A673 (cell line): ENCODE measurements around the gene RPL37. TPM values are rescaled to one million over a fixed set of nuclear protein-coding genes. Genes with fewer than 3 reads are reported as not detected.

Experiments
- BruUV-seq: library from RNA; stranded (reverse); fragments of 400-500 nt; replicated peaks from 2 replicates; lab custom pipeline; 2021; lab: Mats Ljungman, UMichigan
- CTCF ChIA-PET: fragments of 300-600 bp; sonication (Branson Sonifier 250); formaldehyde crosslinking; loops from one replicate; lab custom pipeline; 2022; ENCODE audit warnings: antibody characterized with exemption; lab: Charles Lee
- POLR2A ChIA-PET: fragments of 300-600 bp; sonication (Branson Sonifier 250); formaldehyde crosslinking; loops from one replicate; lab custom pipeline; 2022; ENCODE audit warnings: antibody characterized with exemption; ENCODE audit not compliant: low non-redundant PET; lab: Charles Lee
- DNase-seq: peaks from one replicate; pipeline ENCODE4 v3.0.0-alpha.2; 2015; ENCODE audit warnings: low spot score
- H3K27ac ChIP-seq: fragments of 200-600 bp; sonication (generic); 2 replicates; pipeline ENCODE4 v1.5.1; 2016; ENCODE audit warnings: mixed run types, low read depth, mild to moderate bottlenecking, mixed read lengths, antibody characterized with exemption, low read length; ENCODE audit not compliant: poor library complexity, severe bottlenecking
- H3K27me3 ChIP-seq: fragments of 200-600 bp; sonication (generic); replicated peaks from 2 replicates; pipeline ENCODE4 v1.6.1; 2017; ENCODE audit warnings: mixed run types, low read depth, mild to moderate bottlenecking, mixed read lengths, antibody characterized with exemption, low read length; ENCODE audit not compliant: insufficient read depth, poor library complexity
- H3K36me3 ChIP-seq: fragments of 200-600 bp; sonication (generic); 2 replicates; pipeline ENCODE4 v1.6.1; 2016; ENCODE audit warnings: mixed run types, mild to moderate bottlenecking, mixed read lengths, antibody characterized with exemption, low read length; ENCODE audit not compliant: insufficient read depth, poor library complexity, severe bottlenecking
- H3K4me1 ChIP-seq: fragments of 200-600 bp; sonication (generic); 2 replicates; pipeline ENCODE4 v1.6.1; 2017; ENCODE audit warnings: mixed run types, mild to moderate bottlenecking, mixed read lengths, antibody characterized with exemption, low read length; ENCODE audit not compliant: insufficient read depth, poor library complexity, severe bottlenecking
- H3K4me3 ChIP-seq: fragments of 200-600 bp; sonication (generic); 2 replicates; pipeline ENCODE4 v1.5.1; 2016; ENCODE audit warnings: low read depth, mixed run types, mild to moderate bottlenecking, mixed read lengths, low read length; ENCODE audit not compliant: poor library complexity, severe bottlenecking
- H3K9me3 ChIP-seq: fragments of 200-600 bp; sonication (generic); 2 replicates; pipeline ENCODE4 v1.6.1; 2016; ENCODE audit warnings: mixed run types, low read depth, mild to moderate bottlenecking, mixed read lengths, antibody characterized with exemption, low read length; ENCODE audit not compliant: poor library complexity, severe bottlenecking
- CTCF ChIP-seq: fragments of 300-800, 200-600 bp; sonication (generic); conservative IDR thresholded peaks from 2 replicates; pipeline ENCODE4 v1.5.1; 2017; ENCODE audit warnings: low read depth, mild to moderate bottlenecking, antibody characterized with exemption, low read length, moderate library complexity, mixed read lengths
- EZH2 ChIP-seq: fragments of 200-600 bp; sonication (generic); IDR thresholded peaks from 2 replicates; pipeline ENCODE4 v1.6.1; 2017; ENCODE audit warnings: borderline replicate concordance, low read depth, mild to moderate bottlenecking, mixed read lengths, antibody characterized with exemption, low read length; ENCODE audit not compliant: poor library complexity, severe bottlenecking
- intact Hi-C: fragments of 100-400 bp; cut with micrococcal nuclease; formaldehyde crosslinking; loops from one replicate; pipeline ENCODE4 v1.10.0; 2022; ENCODE audit not compliant: unreplicated experiment
- total RNA-seq: library from RNA; stranded (reverse); gene quantifications from 2 replicates; pipeline ENCODE4 v1.2.3, GENCODE V29; 2021

The RPL37 gene
- total RNA-seq, 1 experiment from 2014 or later = 1,502 TPM

GRCh38 chr5:40831346-40832210 lies 3.4 kb downstream of the RPL37 start:
- H3K4me1 ChIP-seq = peaks cover 24% of the 10 kb centered on the region
- no TSS peak for BruUV-seq
- H3K27ac ChIP-seq = no peak overlapping the region
- no peaks in the 10 kb centered on the region for H3K9me3 ChIP-seq
- no peak overlapping the region for H3K4me3 ChIP-seq
- no peaks in the 10 kb centered on the region for H3K27me3 ChIP-seq
- intact Hi-C loops = no loop called here
- no peak for DNase-seq
- peaks cover 80% of the 10 kb centered on the region for H3K36me3 ChIP-seq
- ChIA-PET CTCF (no interaction called here), POLR2A (no interaction called here)
- TF ChIP-seq EZH2 (no peak), CTCF (no peak)

GRCh38 chr5:40829748-40830533 lies 5.1 kb downstream of the RPL37 start:
- no peak for TF ChIP-seq CTCF
- TF ChIP-seq EZH2 = no peak
- DNase-seq = no peak
- Histone ChIP-seq H3K27ac (no peak overlapping the region), H3K4me3 (no peak overlapping the region), H3K27me3 (no peaks in the 10 kb centered on the region), H3K9me3 (no peaks in the 10 kb centered on the region), H3K4me1 (peaks cover 21% of the 10 kb centered on the region), H3K36me3 (peaks cover 88% of the 10 kb centered on the region)
- CTCF ChIA-PET = no interaction called here
- POLR2A ChIA-PET = no interaction called here
- BruUV-seq = no TSS peak
- intact Hi-C loops = no loop called here

- DNase-seq = no peak
- ChIA-PET POLR2A (interaction anchor here (0.5 to 0.6 kb wide), 2 partner anchors 27 to 81 kb away, joined by 5 to 7 read pairs; no protein-coding TSS in a partner anchor), CTCF (no interaction called here)
- Histone ChIP-seq H3K36me3 (peaks cover 82% of the 10 kb centered on the region), H3K9me3 (no peaks in the 10 kb centered on the region), H3K4me3 (no peak overlapping the region), H3K27me3 (no peaks in the 10 kb centered on the region), H3K4me1 (peaks cover 21% of the 10 kb centered on the region), H3K27ac (no peak overlapping the region)
- BruUV-seq = no TSS peak
- TF ChIP-seq EZH2 (no peak), CTCF (no peak)
- intact Hi-C loops = no loop called here
Observed at GRCh38 chr5:40828690-40829661, 6.0 kb downstream of the RPL37 start.
